ENCODE measurements around the gene NXN.
A peak's percentile ranks its signal among the peaks of the same experiment; 100 is the strongest.
"Not testable (repeated sequence)": the region's sequence is repeated elsewhere in the genome, so short reads cannot be mapped to it uniquely, and the experiment has no call there.

Gene NXN

DNA sequence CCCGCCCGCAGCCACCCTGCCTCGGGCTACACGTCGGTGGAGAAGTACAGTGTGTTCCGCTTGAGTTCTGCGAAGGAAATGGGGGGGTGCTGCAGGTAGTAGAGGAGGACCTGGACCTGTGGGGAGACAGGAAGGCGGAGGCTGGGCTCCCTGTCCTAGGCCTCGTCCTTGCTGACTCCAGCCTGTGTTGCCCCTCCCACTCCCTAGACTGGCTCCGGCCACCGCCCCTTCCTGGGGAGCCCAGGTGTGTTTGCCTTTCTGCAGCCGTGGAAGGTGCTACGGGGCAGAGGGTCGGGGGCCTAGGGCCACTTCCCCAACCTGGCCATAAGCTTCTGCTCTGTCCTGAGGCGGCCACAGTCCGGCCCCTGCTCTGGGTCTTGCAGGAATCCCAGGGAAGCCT lies 26.5 kb upstream of the NXN start:
- no peak for DNase-seq (ENCODE audit: low read depth)

DNA sequence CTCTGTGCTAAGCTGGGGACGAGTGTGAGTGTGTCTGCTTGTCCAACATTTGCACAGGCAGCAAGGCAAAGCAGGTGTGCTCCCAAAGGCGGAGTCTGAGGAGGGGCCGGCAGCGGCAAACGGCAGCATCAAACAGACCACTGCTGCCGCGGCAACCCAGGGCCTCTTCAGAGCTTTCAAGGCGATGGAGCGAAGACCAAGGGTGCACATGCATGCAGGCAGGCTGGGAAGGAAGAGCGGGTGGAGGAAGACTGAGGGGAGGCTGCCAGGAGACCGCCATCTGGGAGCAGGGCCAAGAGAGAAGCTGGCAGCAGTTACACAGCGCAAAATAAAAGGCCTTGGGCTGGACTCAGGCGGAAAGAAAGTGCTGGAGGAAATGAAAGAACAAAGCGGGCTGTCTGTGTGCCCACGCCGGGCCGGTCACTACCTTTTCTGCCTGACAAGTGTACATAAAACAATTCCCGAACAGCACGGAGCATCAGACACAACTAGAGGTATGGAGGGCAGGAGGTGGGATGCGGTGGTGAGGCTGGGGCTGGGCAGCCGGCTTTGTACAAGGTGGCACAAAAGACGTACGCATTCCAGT lies 25.9 kb upstream of the NXN start:
- DNase-seq (ENCODE audit: low read depth), result peak; percentile 58

DNA sequence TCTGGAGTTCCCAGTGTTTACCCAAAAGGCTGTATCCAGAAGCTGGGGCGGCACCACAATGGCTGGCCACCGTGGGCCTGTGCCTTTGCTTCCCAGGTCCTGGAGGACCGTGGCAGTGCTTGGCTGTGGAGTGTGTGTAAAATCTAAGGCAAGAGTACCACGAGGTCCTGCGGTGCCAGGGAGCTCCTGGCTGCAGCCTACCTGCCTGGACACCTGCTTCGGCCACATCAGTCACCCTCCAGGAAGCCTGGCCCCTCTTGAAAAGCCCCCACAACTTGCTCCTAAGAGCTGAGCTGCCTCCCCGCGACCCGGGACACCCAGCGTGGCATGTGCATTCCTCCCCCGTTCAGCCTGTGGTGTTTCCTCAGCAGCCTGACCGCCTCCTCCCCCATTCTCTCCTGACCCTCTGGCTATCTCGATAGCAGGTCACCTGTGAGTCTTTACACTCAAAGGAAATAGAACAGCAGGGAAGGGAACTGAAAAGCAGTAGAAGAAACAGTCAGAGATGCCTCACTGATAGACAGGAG lies 25.3 kb upstream of the NXN start:
- no peak for DNase-seq (ENCODE audit: low read depth)

- no peak for DNase-seq (ENCODE audit: low read depth)
Measured at GRCh38 chr17:1003972-1004768, 24.6 kb upstream of the NXN start.

- DNase-seq (ENCODE audit: low read depth), result no peak
Measured at GRCh38 chr17:1003633-1003971, 24.0 kb upstream of the NXN start.

GRCh38 chr17:1002771-1003555 lies 23.4 kb upstream of the NXN start:
- DNase-seq (ENCODE audit: low read depth), result peak; percentile 87

DNA sequence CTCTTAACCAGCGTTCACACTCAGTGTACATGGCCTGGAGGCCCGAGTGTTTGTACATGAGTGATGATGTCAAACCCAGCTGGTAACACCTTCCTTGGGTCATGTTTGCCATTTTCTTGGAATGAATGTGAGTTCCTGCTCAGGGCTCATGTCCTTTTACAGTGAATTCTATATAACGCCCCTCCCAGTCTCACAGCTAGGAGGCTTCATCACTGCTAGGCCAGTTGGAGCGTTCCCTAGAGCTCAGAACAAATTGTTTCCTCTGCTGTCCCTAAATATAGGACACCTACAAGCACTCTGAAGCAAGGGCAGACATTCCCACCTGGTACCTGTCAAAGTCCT lies 22.8 kb upstream of the NXN start:
- DNase-seq (ENCODE audit: low read depth), result peak; percentile 82

DNA sequence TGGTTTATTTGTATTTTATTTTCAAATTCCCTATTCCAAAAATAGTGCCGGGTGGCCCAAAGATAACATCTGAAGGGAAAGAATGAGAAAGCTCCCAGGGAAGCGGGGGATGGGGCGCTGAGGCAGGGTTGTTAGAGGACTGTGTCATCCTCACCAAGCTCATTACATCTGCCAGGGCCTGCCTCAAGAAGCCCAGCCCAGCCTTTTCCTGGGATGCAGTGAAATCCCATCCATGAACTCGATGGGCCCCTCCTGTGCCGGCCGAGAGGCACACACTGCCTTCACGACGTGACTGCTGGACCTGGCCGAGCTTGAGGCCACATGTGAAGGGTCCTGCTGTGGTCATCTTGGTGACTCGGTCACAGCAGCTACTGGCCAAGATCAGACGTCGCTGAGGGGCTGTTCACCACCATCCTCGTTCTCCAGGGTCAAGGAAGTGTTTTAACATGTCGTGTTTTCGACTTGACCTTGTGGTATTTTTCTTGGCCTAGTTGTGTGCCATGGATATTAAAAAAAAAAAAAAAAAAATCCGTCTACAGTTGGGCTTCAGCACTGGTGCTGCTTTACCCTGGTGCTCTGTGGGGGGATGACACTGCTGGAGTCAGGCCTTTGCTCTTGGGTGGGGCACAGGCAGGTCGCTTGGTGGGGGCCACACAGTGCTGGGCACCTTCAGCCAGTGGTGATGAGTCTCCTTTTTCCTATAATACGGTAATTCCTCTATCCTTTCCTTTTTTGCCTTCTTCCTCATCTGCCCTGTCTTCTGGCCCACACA lies 22.2 kb upstream of the NXN start:
- DNase-seq (ENCODE audit: low read depth), result peak; percentile 96

DNA sequence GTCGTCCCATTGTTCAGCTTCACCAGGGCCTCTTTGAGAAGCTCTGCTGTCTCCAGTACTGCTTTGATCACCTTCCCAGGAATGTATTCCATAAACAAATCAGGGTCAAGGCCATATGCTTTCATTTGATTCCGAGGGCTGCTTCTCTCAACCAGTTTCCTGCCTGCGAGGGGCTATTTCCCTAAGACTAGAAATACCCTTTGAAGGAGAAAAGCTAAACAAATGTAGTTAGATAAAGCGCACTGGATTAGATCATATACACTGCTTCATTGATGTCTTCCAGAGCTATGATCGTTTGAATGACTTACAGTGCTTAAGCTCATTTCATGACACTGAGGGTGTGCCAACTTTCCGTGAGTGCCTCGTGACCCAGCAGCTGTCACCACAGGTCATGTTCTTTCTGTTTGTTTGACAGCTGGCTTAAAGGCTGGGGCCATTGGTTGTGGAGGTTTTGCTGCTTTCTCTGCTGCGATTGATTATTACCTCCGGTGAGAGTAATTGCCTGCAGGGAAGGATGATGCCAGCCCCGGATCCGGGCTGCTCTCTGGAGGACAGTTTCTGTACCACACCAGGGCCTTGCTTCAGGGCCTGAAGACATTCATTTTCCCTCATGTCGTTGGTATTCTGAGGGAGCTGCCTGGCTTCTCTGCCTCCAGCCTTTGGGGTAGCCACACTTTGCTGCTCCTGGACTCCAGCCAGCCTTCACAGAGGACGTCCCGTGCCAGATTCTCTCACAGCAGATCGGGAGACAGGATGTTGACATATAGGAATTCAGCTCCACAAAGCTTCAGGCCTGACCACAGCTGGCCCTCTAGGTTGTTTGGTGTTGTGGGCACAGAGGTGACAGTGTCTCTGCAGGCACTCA lies 21.3 kb upstream of the NXN start:
- peak; percentile 97 for DNase-seq (ENCODE audit: low read depth)

GRCh38 chr17:998111-998510 lies 18.5 kb upstream of the NXN start:
- no peak for DNase-seq (ENCODE audit: low read depth)

GRCh38 chr17:996554-997344 lies 17.2 kb upstream of the NXN start, which contains the start of gene TIMM22:
Gene TIMM22, plus strand, starts transcription at chr17:997129. Its CDS starts 14 bp downstream, at chr17:997143.
- peak; percentile 97 for DNase-seq (ENCODE audit: low read depth)

DNA sequence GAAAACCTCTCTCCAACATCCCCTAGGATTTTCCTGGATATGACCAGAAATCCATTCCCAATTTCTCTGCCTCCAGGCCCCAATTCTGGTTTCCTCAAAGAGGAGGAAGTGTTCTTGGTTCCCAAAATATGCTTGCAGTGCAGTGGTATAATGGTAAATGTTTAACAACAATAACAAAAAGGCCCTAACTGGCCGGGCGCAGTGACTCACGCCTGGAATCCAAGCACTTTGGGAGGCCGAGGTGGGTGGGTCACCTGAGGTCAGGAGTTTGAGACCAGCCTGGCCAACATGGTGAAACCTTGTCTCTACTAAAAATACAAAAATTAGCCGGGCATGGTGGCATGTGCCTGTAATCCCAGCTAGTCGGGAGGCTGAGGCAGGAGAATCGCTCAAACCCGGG lies 15.7 kb upstream of the NXN start:
- DNase-seq (ENCODE audit: low read depth), result not testable (repeated sequence)

DNA sequence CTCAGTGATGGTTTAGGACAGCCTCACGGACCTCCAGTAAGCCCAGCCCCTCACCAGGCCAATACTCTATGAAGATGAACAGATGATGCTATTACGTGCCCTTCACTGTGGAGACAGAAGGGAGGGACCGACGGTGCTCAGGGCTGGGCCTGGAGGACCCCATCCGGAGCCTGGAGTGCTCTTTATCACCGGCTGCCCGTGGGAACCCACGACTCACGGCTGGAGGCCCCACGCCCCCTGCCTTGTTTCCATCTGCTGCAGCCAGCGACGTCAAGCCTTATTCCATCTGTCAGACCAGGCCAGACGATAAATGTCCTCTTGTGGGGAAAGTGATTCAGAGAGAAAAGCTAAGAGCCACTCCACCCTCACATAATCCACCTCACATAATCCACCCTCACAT lies 13.4 kb upstream of the NXN start:
- DNase-seq (ENCODE audit: low read depth), result no peak

GRCh38 chr17:988561-988960 lies 9.0 kb upstream of the NXN start:
- no peak for DNase-seq (ENCODE audit: low read depth)

- no peak for DNase-seq (ENCODE audit: low read depth)
Measured at GRCh38 chr17:987931-988330, 8.4 kb upstream of the NXN start.

GRCh38 chr17:986322-986929 lies 6.8 kb upstream of the NXN start:
- no peak for DNase-seq (ENCODE audit: low read depth)

DNA sequence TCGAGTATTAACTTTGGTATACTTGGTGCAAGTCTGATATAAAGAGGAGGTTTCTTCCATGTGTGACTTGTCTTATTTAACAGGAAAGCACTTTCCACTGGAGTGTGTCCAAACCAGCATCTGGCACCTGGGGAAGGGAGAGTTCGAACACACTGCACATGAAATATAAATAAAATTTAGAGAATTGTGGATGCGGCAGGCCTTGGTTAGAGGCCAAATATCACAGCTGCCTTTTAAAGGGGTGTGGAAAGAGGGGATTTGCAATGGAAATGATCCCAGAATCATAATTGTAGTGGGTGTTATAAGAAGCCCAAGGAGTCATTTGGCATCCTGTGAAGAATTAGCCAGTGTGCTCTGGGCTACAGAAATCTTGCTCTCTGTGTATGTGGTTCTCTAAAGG lies 4.3 kb upstream of the NXN start:
- DNase-seq (ENCODE audit: low read depth), result no peak

GRCh38 chr17:981292-981658 lies 1.7 kb upstream of the NXN start:
- DNase-seq (ENCODE audit: low read depth), result no peak

DNA sequence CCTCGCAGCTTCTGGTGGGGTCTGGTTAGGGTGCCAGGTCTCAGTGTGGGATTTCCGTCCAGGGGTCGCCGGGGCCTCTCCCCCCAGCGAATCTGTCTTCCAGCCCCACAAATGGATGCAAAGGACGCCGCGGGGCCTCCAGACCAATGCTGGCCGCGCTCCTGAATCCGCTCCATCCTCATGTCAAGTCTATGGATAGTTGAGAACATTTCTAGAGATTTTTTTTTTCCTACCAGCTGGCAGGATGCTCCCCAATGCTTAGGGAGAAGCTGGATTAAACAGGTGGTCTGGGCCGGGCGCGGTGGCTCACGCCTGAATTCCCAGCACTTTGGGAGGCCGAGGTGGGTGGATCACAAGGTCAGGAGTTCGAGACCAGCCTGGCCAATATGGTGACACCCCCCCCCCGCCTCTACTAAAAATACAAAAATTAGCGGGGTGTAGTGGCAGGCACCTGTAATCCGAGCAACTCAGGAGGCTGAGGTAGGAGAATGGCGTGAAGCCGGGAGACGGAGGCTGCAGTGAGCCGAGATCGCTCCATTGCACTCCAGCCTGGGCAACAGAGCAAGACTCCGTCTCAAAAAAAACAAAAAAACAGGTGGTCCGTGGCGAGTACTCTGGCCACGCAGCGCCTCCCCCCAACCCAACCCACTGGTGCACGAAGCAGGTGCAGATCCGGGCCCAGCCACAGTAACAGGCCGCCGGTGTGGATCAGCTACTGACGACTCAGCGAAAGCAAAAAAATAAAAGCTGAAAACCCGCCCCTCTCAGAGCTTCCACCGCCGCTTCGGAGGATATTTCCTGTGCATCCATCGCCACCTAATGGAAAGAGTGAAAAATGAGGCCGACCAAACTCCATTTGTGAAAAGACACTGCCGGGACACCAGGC lies 1.1 kb upstream of the NXN start:
- DNase-seq (ENCODE audit: low read depth), result peak; percentile 88
